Activated CD8-positive, alpha-beta memory T cell treated with anti-CD3 and anti-CD28 coated beads for 24 hours (primary cell): ENCODE measurements around the gene RPL3.
"Not testable (repeated sequence)": the region's sequence is repeated elsewhere in the genome, so short reads cannot be mapped to it uniquely, and the experiment has no call there.

Experiments
- DNase-seq: peaks from one replicate; pipeline ENCODE4 v3.0.0-alpha.2; 2020

The RPL3 gene

GRCh38 chr22:39319284-39320022 lies at the start of gene RPL3:
Gene RPL3, minus strand, starts transcription at chr22:39319623. Its CDS starts 26 bp downstream, at chr22:39319597.
- peak; percentile 99 for DNase-seq

GRCh38 chr22:39369186-39369585 lies 49.8 kb upstream of the RPL3 start:
- no peak for DNase-seq

GRCh38 chr22:39368461-39368911 lies 49.1 kb upstream of the RPL3 start:
- DNase-seq = no peak

GRCh38 chr22:39367035-39367434 lies 47.6 kb upstream of the RPL3 start:
- no peak for DNase-seq

- DNase-seq = no peak
Measured at GRCh38 chr22:39365492-39365780, 46.0 kb upstream of the RPL3 start.

GRCh38 chr22:39364714-39365491 lies 45.5 kb upstream of the RPL3 start:
- DNase-seq = no peak

GRCh38 chr22:39363751-39364515 lies 44.5 kb upstream of the RPL3 start:
- DNase-seq = no peak

- DNase-seq = no peak
Measured at GRCh38 chr22:39362932-39363331, 43.5 kb upstream of the RPL3 start.

- no peak for DNase-seq
Measured at GRCh38 chr22:39362271-39362670, 42.8 kb upstream of the RPL3 start.

GRCh38 chr22:39361496-39361895 lies 42.1 kb upstream of the RPL3 start:
- no peak for DNase-seq

- no peak for DNase-seq
Measured at GRCh38 chr22:39360674-39361413, 41.4 kb upstream of the RPL3 start.

GRCh38 chr22:39360242-39360641 lies 40.8 kb upstream of the RPL3 start:
- no peak for DNase-seq

GRCh38 chr22:39359659-39360195 lies 40.3 kb upstream of the RPL3 start:
- DNase-seq = no peak

- DNase-seq = not testable (repeated sequence)
Measured at GRCh38 chr22:39358197-39358596, 38.8 kb upstream of the RPL3 start.

GRCh38 chr22:39357110-39358108 lies 38.0 kb upstream of the RPL3 start:
- DNase-seq = not testable (repeated sequence)

GRCh38 chr22:39356464-39356863 lies 37.0 kb upstream of the RPL3 start:
- no peak for DNase-seq

GRCh38 chr22:39355805-39356204 lies 36.4 kb upstream of the RPL3 start:
- DNase-seq = not testable (repeated sequence)

- DNase-seq = no peak
Measured at GRCh38 chr22:39355080-39355479, 35.7 kb upstream of the RPL3 start.

GRCh38 chr22:39353346-39353745 lies 33.9 kb upstream of the RPL3 start:
- DNase-seq = no peak

GRCh38 chr22:39352306-39352891 lies 33.0 kb upstream of the RPL3 start:
- DNase-seq = no peak

- DNase-seq = no peak
Measured at GRCh38 chr22:39351689-39352214, 32.3 kb upstream of the RPL3 start.
